HG02588 (cell line): ENCODE results near the gene ZBTB47.

Experiments used
- ATAC-seq: cut with Tn5 transposase; IDR thresholded peaks from one replicate; pipeline ENCODE4 v1.9.1; 2021; ENCODE audit warnings: mild to moderate bottlenecking, moderate library complexity; ENCODE audit not compliant: unreplicated experiment

Gene ZBTB47

GRCh38 chr3:42711491-42712343 is 58.2 kb downstream of the ZBTB47 start:
- ATAC-seq, result no peak

- ATAC-seq, result no peak
Observed at GRCh38 chr3:42712344-42712648, 58.8 kb downstream of the ZBTB47 start.

GRCh38 chr3:42712688-42713372 is 59.3 kb downstream of the ZBTB47 start:
- ATAC-seq, result no peak

DNA sequence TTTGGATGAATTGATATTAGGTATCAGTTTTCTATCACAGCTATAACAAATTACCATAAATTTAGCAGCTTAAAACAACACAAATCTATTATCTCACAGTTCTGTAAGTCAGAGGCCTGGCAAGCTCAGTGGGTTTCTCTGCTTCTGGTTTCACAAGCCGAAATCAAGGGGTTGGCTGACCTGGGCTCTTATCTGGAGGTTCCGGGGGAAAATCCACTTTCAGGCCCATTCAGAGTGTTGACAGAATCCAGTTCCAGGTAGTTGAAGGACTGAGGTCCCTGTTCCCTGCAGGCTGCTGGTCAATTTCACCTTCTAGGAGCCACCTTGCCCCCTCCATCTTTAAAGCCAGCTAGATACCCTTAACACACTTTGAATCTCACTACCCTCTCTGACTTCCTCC is 60.2 kb downstream of the ZBTB47 start:
- ATAC-seq, result no peak

- ATAC-seq, result no peak
Observed at GRCh38 chr3:42714171-42714852, 60.8 kb downstream of the ZBTB47 start.
